ENCODE data around the gene NAA80. TPM values are rescaled to one million over a fixed set of nuclear protein-coding genes. Genes with fewer than 3 reads are reported as not detected.

Gene NAA80
- total and polyA plus RNA-seq, 7 donors: 6.8 to 12.8 (median 8.6) TPM

GRCh38 chr3:50293079-50293801 is 6.0 kb downstream of the NAA80 start:
- H3K36me3 ChIP-seq (ENCODE audit: insufficient read depth in 1 of 2, low read depth in 1 of 2): peaks cover 5 to 31% of the 10 kb centered on the region in 2 donors
- WGBS, 3 donors: 49 to 57% (median 50%) methylated on average over 12 of the region's 12 CpGs
- TF ChIP-seq CTCF (IDR thresholded peaks at IDR 0.05): no peak
- H3K27me3 ChIP-seq (ENCODE audit: insufficient read depth in 3 of 3, low read length in 2 of 3): no peaks in the 10 kb centered on the region
- ATAC-seq (peak in 1 of 4 donors; percentile 1), DNase-seq (no peak)
- H3K27ac ChIP-seq: peak overlapping the region; percentile 99
- peaks cover 24% of the 10 kb centered on the region for H3K4me1 ChIP-seq
- H3K4me3 ChIP-seq: peak overlapping the region; percentile 96
- intact Hi-C loops (cut with DNase I): no loop called here
- no peaks in the 10 kb centered on the region for H3K9me3 ChIP-seq

DNA sequence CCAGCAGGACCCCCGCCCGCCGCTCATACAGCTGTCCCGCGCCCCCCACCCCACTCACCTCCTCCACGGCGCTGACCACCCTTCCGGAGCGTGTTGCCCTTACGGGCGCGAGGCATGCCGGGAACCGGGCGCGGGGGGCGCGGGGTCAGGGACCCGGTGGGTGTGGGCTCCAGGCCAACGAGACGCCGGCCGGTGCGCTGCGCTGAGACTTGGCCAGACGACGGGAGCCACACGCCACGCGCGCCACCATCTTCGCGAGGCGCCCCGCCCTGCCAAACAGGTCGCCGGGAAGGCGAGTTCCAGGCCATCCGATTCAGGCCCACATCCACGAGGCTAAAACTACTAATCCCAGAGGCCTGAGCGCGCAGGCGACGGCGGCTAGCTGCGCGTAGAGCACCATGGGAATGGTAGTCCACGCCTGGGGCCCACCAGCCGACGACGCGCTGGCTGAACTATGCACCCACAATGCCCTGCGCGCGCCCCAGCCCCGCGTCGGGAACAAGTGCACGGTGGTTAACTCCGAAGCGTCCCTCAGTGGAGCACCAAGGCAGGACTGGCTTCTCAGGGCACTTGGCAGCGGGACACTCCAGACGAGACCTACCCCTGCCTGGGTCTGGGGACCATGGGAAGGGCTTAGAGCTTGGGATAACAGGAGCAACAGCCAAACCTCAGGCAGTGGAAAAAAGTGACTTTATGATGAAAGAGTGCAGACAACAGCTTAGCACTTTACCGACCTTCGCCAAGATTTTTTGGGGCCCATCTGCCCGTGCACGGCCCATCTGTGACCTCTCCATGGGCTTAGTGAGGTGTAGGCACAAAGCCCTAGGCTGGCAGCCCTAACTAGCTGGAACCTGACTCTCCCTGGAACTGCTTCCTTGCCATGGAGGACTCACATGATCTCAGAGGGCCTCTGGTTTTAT is 6.8 kb downstream of the NAA80 start, which contains the start of gene IFRD2:
TSS of gene IFRD2 (minus strand) at position 271 of the 920 bp plus-strand sequence. CDS start at position 116, 155 bp downstream.
- peak within 1 kb of the TSS; percentile 99 for H3K27ac ChIP-seq
- H3K9me3 ChIP-seq: no peaks in the 10 kb centered on the region
- intact Hi-C loops (cut with DNase I): no loop called here
- ATAC-seq (peak; percentile 90 to 92 (median 91)), DNase-seq (peak; percentile 97 to 99)
- 0 to 1% (median 1%) methylated on average over 42 to 67 of the region's 67 CpGs for WGBS, 3 donors
- peak within 1 kb of the TSS; percentile 96 for H3K4me3 ChIP-seq
- no peaks in the 10 kb centered on the region for H3K27me3 ChIP-seq (ENCODE audit: insufficient read depth in 3 of 3, low read length in 2 of 3)
- no peak for TF ChIP-seq CTCF (IDR thresholded peaks at IDR 0.05)
- peaks cover 20% of the 10 kb centered on the region for H3K4me1 ChIP-seq
- H3K36me3 ChIP-seq (ENCODE audit: insufficient read depth in 1 of 2, low read depth in 1 of 2): peaks cover 11 to 39% of the 10 kb centered on the region in 2 donors

- H3K36me3 ChIP-seq (ENCODE audit: insufficient read depth in 1 of 2, low read depth in 1 of 2): peaks cover 14 to 46% of the 10 kb centered on the region in 2 donors
- no peak for DNase-seq
- no peak for ATAC-seq
- TF ChIP-seq CTCF (IDR thresholded peaks at IDR 0.05): no peak
- H3K27ac ChIP-seq: no peak overlapping the region
- WGBS, 3 donors: 82 to 91% (median 84%) methylated on average over 16 of the region's 16 CpGs
- H3K9me3 ChIP-seq: no peaks in the 10 kb centered on the region
- H3K4me3 ChIP-seq: no peak overlapping the region
- no peaks in the 10 kb centered on the region for H3K27me3 ChIP-seq (ENCODE audit: insufficient read depth in 3 of 3, low read length in 2 of 3)
- intact Hi-C loops (cut with DNase I): no loop called here
- peaks cover 20% of the 10 kb centered on the region for H3K4me1 ChIP-seq
These were observed 9.0 kb downstream of the NAA80 start for GRCh38 chr3:50290161-50290641.

- H3K36me3 ChIP-seq (ENCODE audit: insufficient read depth in 1 of 2, low read depth in 1 of 2): peaks cover 14 to 46% of the 10 kb centered on the region in 2 donors
- WGBS, 3 donors: 91 to 93% (median 93%) methylated on average over 6 of the region's 6 CpGs
- ATAC-seq (no peak), DNase-seq (no peak)
- H3K27me3 ChIP-seq (ENCODE audit: insufficient read depth in 3 of 3, low read length in 2 of 3): no peaks in the 10 kb centered on the region
- no peak overlapping the region for H3K4me3 ChIP-seq
- peaks cover 20% of the 10 kb centered on the region for H3K4me1 ChIP-seq
- TF ChIP-seq CTCF (IDR thresholded peaks at IDR 0.05): no peak
- no peak overlapping the region for H3K27ac ChIP-seq
- H3K9me3 ChIP-seq: no peaks in the 10 kb centered on the region
- intact Hi-C loops (cut with DNase I): no loop called here
These were observed 10.1 kb downstream of the NAA80 start for GRCh38 chr3:50289130-50289529.

Data from psoas muscle (tissue), 8 donors.